ENCODE measurements around the gene P3H4. TPM values are rescaled to one million over a fixed set of nuclear protein-coding genes. Genes with fewer than 3 reads are reported as not detected.
A peak's percentile ranks its signal among the peaks of the same experiment; 100 is the strongest.

The P3H4 gene
- polyA plus RNA-seq, 2 donors, result 1.7 TPM

- H3K27me3 ChIP-seq (ENCODE audit: control insufficient read depth in 1 of 2, insufficient read depth in 2 of 2, low read length in 2 of 2), result no peaks in the 10 kb centered on the region
- no peak overlapping the region for H3K27ac ChIP-seq (ENCODE audit: low read depth in 2 of 2, low read length in 1 of 2)
- H3K36me3 ChIP-seq (ENCODE audit: control insufficient read depth in 2 of 2, insufficient read depth in 2 of 2, low read length in 1 of 2), result peaks cover 4 to 5% of the 10 kb centered on the region in 2 donors
- H3K4me1 ChIP-seq (ENCODE audit: control insufficient read depth in 2 of 2, insufficient read depth in 2 of 2, low read length in 1 of 2), result no peaks in the 10 kb centered on the region
- no peaks in the 10 kb centered on the region for H3K9me3 ChIP-seq (ENCODE audit: control insufficient read depth in 2 of 2, insufficient read depth in 1 of 2, low read depth in 1 of 2, low read length in 1 of 2)
- no peak overlapping the region for H3K4me3 ChIP-seq (ENCODE audit: low read depth in 1 of 2, low read length in 2 of 2)
- WGBS, 2 donors, result 77 to 78% methylated on average over 12 of the region's 12 CpGs
Measured at GRCh38 chr17:41822216-41823140, 10.7 kb upstream of the P3H4 start.

- Histone ChIP-seq H3K36me3 (ENCODE audit: control insufficient read depth in 2 of 2, insufficient read depth in 2 of 2, low read length in 1 of 2) (peaks cover 4 to 5% of the 10 kb centered on the region in 2 donors), H3K9me3 (ENCODE audit: control insufficient read depth in 2 of 2, insufficient read depth in 1 of 2, low read depth in 1 of 2, low read length in 1 of 2) (no peaks in the 10 kb centered on the region), H3K4me3 (ENCODE audit: low read depth in 1 of 2, low read length in 2 of 2) (no peak overlapping the region), H3K27me3 (ENCODE audit: control insufficient read depth in 1 of 2, insufficient read depth in 2 of 2, low read length in 2 of 2) (no peaks in the 10 kb centered on the region), H3K4me1 (ENCODE audit: control insufficient read depth in 2 of 2, insufficient read depth in 2 of 2, low read length in 1 of 2) (no peaks in the 10 kb centered on the region), H3K27ac (ENCODE audit: low read depth in 2 of 2, low read length in 1 of 2) (no peak overlapping the region)
- WGBS, 2 donors, result 83 to 85% methylated on average over 14 of the region's 14 CpGs
Measured at GRCh38 chr17:41821776-41822175, 10.0 kb upstream of the P3H4 start.

- Histone ChIP-seq H3K36me3 (ENCODE audit: control insufficient read depth in 2 of 2, insufficient read depth in 2 of 2, low read length in 1 of 2) (no peaks in the 10 kb centered on the region), H3K27me3 (ENCODE audit: control insufficient read depth in 1 of 2, insufficient read depth in 2 of 2, low read length in 2 of 2) (no peaks in the 10 kb centered on the region), H3K4me1 (ENCODE audit: control insufficient read depth in 2 of 2, insufficient read depth in 2 of 2, low read length in 1 of 2) (no peaks in the 10 kb centered on the region), H3K4me3 (ENCODE audit: low read depth in 1 of 2, low read length in 2 of 2) (no peak overlapping the region), H3K27ac (ENCODE audit: low read depth in 2 of 2, low read length in 1 of 2) (no peak overlapping the region), H3K9me3 (ENCODE audit: control insufficient read depth in 2 of 2, insufficient read depth in 1 of 2, low read depth in 1 of 2, low read length in 1 of 2) (no peaks in the 10 kb centered on the region)
- WGBS, 2 donors, result 94 to 96% methylated on average over 20 of the region's 20 CpGs
Measured at GRCh38 chr17:41818024-41818423, 6.3 kb upstream of the P3H4 start.

GRCh38 chr17:41816637-41817320, 5.0 kb upstream of the P3H4 start:
- Histone ChIP-seq H3K4me3 (ENCODE audit: low read depth in 1 of 2, low read length in 2 of 2) (no peak overlapping the region), H3K27ac (ENCODE audit: low read depth in 2 of 2, low read length in 1 of 2) (no peak overlapping the region), H3K9me3 (ENCODE audit: control insufficient read depth in 2 of 2, insufficient read depth in 1 of 2, low read depth in 1 of 2, low read length in 1 of 2) (no peaks in the 10 kb centered on the region), H3K36me3 (ENCODE audit: control insufficient read depth in 2 of 2, insufficient read depth in 2 of 2, low read length in 1 of 2) (no peaks in the 10 kb centered on the region), H3K27me3 (ENCODE audit: control insufficient read depth in 1 of 2, insufficient read depth in 2 of 2, low read length in 2 of 2) (no peaks in the 10 kb centered on the region), H3K4me1 (ENCODE audit: control insufficient read depth in 2 of 2, insufficient read depth in 2 of 2, low read length in 1 of 2) (peaks cover 0 to 4% of the 10 kb centered on the region in 2 donors)
- 91% methylated on average over 23 of the region's 23 CpGs for WGBS, 2 donors

GRCh38 chr17:41814195-41814594, 2.4 kb upstream of the P3H4 start:
- H3K27ac ChIP-seq (ENCODE audit: low read depth in 2 of 2, low read length in 1 of 2), result no peak overlapping the region
- 29 to 32% methylated on average over 1 of the region's 1 CpG for WGBS, 2 donors
- no peaks in the 10 kb centered on the region for H3K9me3 ChIP-seq (ENCODE audit: control insufficient read depth in 2 of 2, insufficient read depth in 1 of 2, low read depth in 1 of 2, low read length in 1 of 2)
- no peak overlapping the region for H3K4me3 ChIP-seq (ENCODE audit: low read depth in 1 of 2, low read length in 2 of 2)
- H3K4me1 ChIP-seq (ENCODE audit: control insufficient read depth in 2 of 2, insufficient read depth in 2 of 2, low read length in 1 of 2), result peaks cover 5 to 10% of the 10 kb centered on the region in 2 donors
- no peaks in the 10 kb centered on the region for H3K27me3 ChIP-seq (ENCODE audit: control insufficient read depth in 1 of 2, insufficient read depth in 2 of 2, low read length in 2 of 2)
- H3K36me3 ChIP-seq (ENCODE audit: control insufficient read depth in 2 of 2, insufficient read depth in 2 of 2, low read length in 1 of 2), result no peaks in the 10 kb centered on the region

- Histone ChIP-seq H3K9me3 (ENCODE audit: control insufficient read depth in 2 of 2, insufficient read depth in 1 of 2, low read depth in 1 of 2, low read length in 1 of 2) (no peaks in the 10 kb centered on the region), H3K36me3 (ENCODE audit: control insufficient read depth in 2 of 2, insufficient read depth in 2 of 2, low read length in 1 of 2) (no peaks in the 10 kb centered on the region), H3K27me3 (ENCODE audit: control insufficient read depth in 1 of 2, insufficient read depth in 2 of 2, low read length in 2 of 2) (no peaks in the 10 kb centered on the region), H3K4me1 (ENCODE audit: control insufficient read depth in 2 of 2, insufficient read depth in 2 of 2, low read length in 1 of 2) (peaks cover 5 to 10% of the 10 kb centered on the region in 2 donors), H3K4me3 (ENCODE audit: low read depth in 1 of 2, low read length in 2 of 2) (no peak overlapping the region), H3K27ac (ENCODE audit: low read depth in 2 of 2, low read length in 1 of 2) (peak overlapping the region in 1 of 2 donors; percentile 13)
- WGBS, 2 donors, result 77 to 84% methylated on average over 9 of the region's 9 CpGs
Measured at GRCh38 chr17:41813699-41814124, 2.0 kb upstream of the P3H4 start.

- Histone ChIP-seq H3K4me3 (ENCODE audit: low read depth in 1 of 2, low read length in 2 of 2) (peak overlapping the region in 1 of 2 donors; percentile 27), H3K36me3 (ENCODE audit: control insufficient read depth in 2 of 2, insufficient read depth in 2 of 2, low read length in 1 of 2) (no peaks in the 10 kb centered on the region), H3K9me3 (ENCODE audit: control insufficient read depth in 2 of 2, insufficient read depth in 1 of 2, low read depth in 1 of 2, low read length in 1 of 2) (no peaks in the 10 kb centered on the region), H3K27me3 (ENCODE audit: control insufficient read depth in 1 of 2, insufficient read depth in 2 of 2, low read length in 2 of 2) (no peaks in the 10 kb centered on the region), H3K27ac (ENCODE audit: low read depth in 2 of 2, low read length in 1 of 2) (peak overlapping the region in 1 of 2 donors; percentile 19), H3K4me1 (ENCODE audit: control insufficient read depth in 2 of 2, insufficient read depth in 2 of 2, low read length in 1 of 2) (peaks cover 5 to 10% of the 10 kb centered on the region in 2 donors)
- 37 to 40% methylated on average over 8 to 12 of the region's 12 CpGs for WGBS, 2 donors
Measured at GRCh38 chr17:41813152-41813680, 1.5 kb upstream of the P3H4 start.

GRCh38 chr17:41812381-41813151, 817 bp upstream of the P3H4 start, which contains the start of gene FKBP10:
Gene FKBP10, plus strand, starts transcription at chr17:41813004. Its CDS starts 31 bp downstream, at chr17:41813035.
- WGBS, 2 donors, result 4 to 8% methylated on average over 35 of the region's 35 CpGs
- no peaks in the 10 kb centered on the region for H3K36me3 ChIP-seq (ENCODE audit: control insufficient read depth in 2 of 2, insufficient read depth in 2 of 2, low read length in 1 of 2)
- peak within 1 kb of the TSS in 1 of 2 donors; percentile 56 for H3K27ac ChIP-seq (ENCODE audit: low read depth in 2 of 2, low read length in 1 of 2)
- peaks cover 5 to 10% of the 10 kb centered on the region in 2 donors for H3K4me1 ChIP-seq (ENCODE audit: control insufficient read depth in 2 of 2, insufficient read depth in 2 of 2, low read length in 1 of 2)
- H3K4me3 ChIP-seq (ENCODE audit: low read depth in 1 of 2, low read length in 2 of 2), result peak within 1 kb of the TSS; percentile 54 to 71
- no peaks in the 10 kb centered on the region for H3K9me3 ChIP-seq (ENCODE audit: control insufficient read depth in 2 of 2, insufficient read depth in 1 of 2, low read depth in 1 of 2, low read length in 1 of 2)
- H3K27me3 ChIP-seq (ENCODE audit: control insufficient read depth in 1 of 2, insufficient read depth in 2 of 2, low read length in 2 of 2), result no peaks in the 10 kb centered on the region

All from esophagus (tissue), 2 donors.